Adrenal gland (tissue), 12 donors: Measurements from ENCODE around the gene B9D2. TPM values are rescaled to one million over a fixed set of nuclear protein-coding genes. Genes with fewer than 3 reads are reported as not detected.

ENCODE experiments used
- DNase-seq, 7 donors: peaks; one replicate each; pipeline ENCODE4 v3.0.0-alpha.2; 2019 to 2020
- H3K27ac ChIP-seq, 5 donors: fragments of 200-600 bp; sonication (generic) in 4 of 5; 1 replicate in 3 of 5; 2 replicates in 2 of 5; pipeline versions ENCODE4 v1.5.1 to v1.8.0; 2016 to 2020; ENCODE audit warnings: mild to moderate bottlenecking in 1 of 5
- H3K27me3 ChIP-seq: fragments of 200-600 bp; 2 replicates; pipeline ENCODE4 v1.8.0; 2021
- H3K36me3 ChIP-seq, 2 donors: fragments of 200-600 bp; replicated peaks in 1 of 2; 1 replicate in 1 of 2; 2 replicates in 1 of 2; pipeline versions ENCODE4 v1.5.1 to v1.8.0; 2018 to 2022
- H3K4me1 ChIP-seq, 2 donors: fragments of 200-600 bp; replicated peaks in 1 of 2; 1 replicate in 1 of 2; 2 replicates in 1 of 2; pipeline versions ENCODE4 v1.5.1 to v1.8.0; 2018 to 2021
- H3K4me3 ChIP-seq, 4 donors: fragments of 200-600 bp; sonication (generic) in 3 of 4; one replicate each; pipeline ENCODE4 v1.5.1; 2016 to 2018
- H3K9me3 ChIP-seq, 3 donors: fragments of 200-600 bp; sonication (generic) in 1 of 3; replicated peaks in 1 of 3; 1 replicate in 2 of 3; 2 replicates in 1 of 3; pipeline versions ENCODE4 v1.5.1 to v1.8.0; 2016 to 2021
- CTCF ChIP-seq, 6 experiments: fragments of 450-650 bp in 4 of 6; fragments of 200-600 bp in 2 of 6; sonication (generic) in 1 of 6; IDR thresholded peaks; 1 replicate in 5 of 6; 2 replicates in 1 of 6; pipeline versions ENCODE4 v1.5.1 to v1.8.0; 2016 to 2021; ENCODE audit warnings: antibody characterized with exemption in 6 of 6, mild to moderate bottlenecking in 2 of 6, moderate library complexity in 1 of 6
- POLR2A ChIP-seq, 2 donors: fragments of 450-650 bp; IDR thresholded peaks; one replicate each; pipeline ENCODE4 v1.6.1; 2017; ENCODE audit warnings: antibody characterized with exemption in 2 of 2, mild to moderate bottlenecking in 2 of 2, moderate library complexity in 1 of 2
- WGBS, 4 donors: extraction: QIAGEN DNeasy Blood & Tissue Kit in 2 of 4; methylation state at CpG; one replicate each; pipeline versions ENCODE4 v1.1.5 to v1.1.7; 2013 to 2017; 5-methylcytosine and 5-hydroxymethylcytosine counted together
- intact Hi-C, 2 donors: fragments of 100-400 bp; cut with DNase I; formaldehyde crosslinking; loops; one replicate each; pipeline versions ENCODE4 v1.14.1 to v1.15.0; 2022 to 2023
- polyA plus RNA-seq, 3 donors: library from polyadenylated mRNA; stranded (reverse); fragments of 200-250 nt in 2 of 3; fragments of 350-450 nt in 1 of 3; fragmentation: Illumina TruSeq in 1 of 3; extraction: RNeasy Lipid Tissue Mini Kit (QIAGEN cat#74804) in 1 of 3; gene quantifications; one replicate each; pipeline ENCODE4 v1.2.3, GENCODE V29; 2013 to 2014
- total RNA-seq, 9 donors: library from RNA; depleted of rRNA in 4 of 9; stranded (reverse); fragments of >200 nt in 4 of 9; fragments of 120-200 nt in 1 of 9; fragmentation: NEBNext Ultra II Directional in 1 of 9; extraction: Animal tissue kit (Norgen Biotek cat#: 25700) in 1 of 9; gene quantifications; one replicate each; pipeline versions ENCODE4 v1.1.0 to v1.2.4, GENCODE V29; 2013 to 2023
- donor health status: healthy with polysubstance abuse.
- donor health status: Bipolar disorder and iron deficiency.
- donor health status: DM: yes; HTN: yes; CAD: no.
- donor health status: DM: no; HTN: no; CAD: no.
- donor health status: DM: no; HTN: no; CAD: no.
- donor health status: DM: yes; HTN: yes; CAD: no.

Gene B9D2
- total and polyA plus RNA-seq, 12 donors: 2.7 to 16.8 (median 10.8) TPM

GRCh38 chr19:41359741-41360140, 4.2 kb downstream of the B9D2 start:
- H3K4me1 ChIP-seq: peaks cover 8 to 9% of the 10 kb centered on the region in 2 donors
- H3K4me3 ChIP-seq: no peak overlapping the region
- DNase-seq: no peak
- no peaks in the 10 kb centered on the region for H3K9me3 ChIP-seq
- H3K27me3 ChIP-seq: no peaks in the 10 kb centered on the region
- 83 to 100% (median 93%) methylated on average over 1 of the region's 1 CpG for WGBS, 4 donors
- TF ChIP-seq CTCF (IDR thresholded peaks at IDR 0.05): no peak
- no peak for TF ChIP-seq POLR2A (IDR thresholded peaks at IDR 0.05)
- H3K36me3 ChIP-seq: no peaks in the 10 kb centered on the region
- intact Hi-C loops: no loop called here
- H3K27ac ChIP-seq: no peak overlapping the region

- H3K27ac ChIP-seq: no peak overlapping the region
- WGBS, 4 donors: 77 to 96% (median 93%) methylated on average over 3 to 13 of the region's 13 CpGs
- intact Hi-C loops: no loop called here
These were observed 6.2 kb downstream of the B9D2 start for GRCh38 chr19:41357746-41358145.

GRCh38 chr19:41356984-41357739, 6.8 kb downstream of the B9D2 start:
- H3K27ac ChIP-seq: no peak overlapping the region
- H3K4me1 ChIP-seq: peaks cover 10 to 11% of the 10 kb centered on the region in 2 donors
- 78 to 82% (median 80%) methylated on average over 10 to 11 of the region's 11 CpGs for WGBS, 4 donors
- H3K36me3 ChIP-seq: no peaks in the 10 kb centered on the region
- H3K4me3 ChIP-seq: no peak overlapping the region
- intact Hi-C loops: no loop called here
- TF ChIP-seq POLR2A (IDR thresholded peaks at IDR 0.05) (no peak), CTCF (IDR thresholded peaks at IDR 0.05) (no peak)
- no peaks in the 10 kb centered on the region for H3K27me3 ChIP-seq
- no peaks in the 10 kb centered on the region for H3K9me3 ChIP-seq
- no peak for DNase-seq

More at GRCh38 chr19:41357746-41358145, 6.2 kb downstream of the B9D2 start:
- Histone ChIP-seq H3K27me3 (no peaks in the 10 kb centered on the region), H3K4me3 (no peak overlapping the region), H3K36me3 (no peaks in the 10 kb centered on the region), H3K9me3 (no peaks in the 10 kb centered on the region), H3K4me1 (peaks cover 7 to 10% of the 10 kb centered on the region in 2 donors)
- TF ChIP-seq CTCF (IDR thresholded peaks at IDR 0.05) (no peak), POLR2A (IDR thresholded peaks at IDR 0.05) (no peak)
- no peak for DNase-seq

GRCh38 chr19:41355802-41356201, 8.1 kb downstream of the B9D2 start:
- intact Hi-C loops: no loop called here
- TF ChIP-seq POLR2A (IDR thresholded peaks at IDR 0.05) (no peak), CTCF (IDR thresholded peaks at IDR 0.05) (no peak)
- DNase-seq: no peak
- Histone ChIP-seq H3K27me3 (no peaks in the 10 kb centered on the region), H3K36me3 (no peaks in the 10 kb centered on the region), H3K4me1 (peaks cover 17 to 23% of the 10 kb centered on the region in 2 donors), H3K9me3 (no peaks in the 10 kb centered on the region), H3K27ac (no peak overlapping the region), H3K4me3 (no peak overlapping the region)
- 72 to 92% (median 79%) methylated on average over 3 of the region's 3 CpGs for WGBS, 4 donors
